HepG2 (cell line): Measurements from ENCODE around the gene MRPS34. TPM values are rescaled to one million over a fixed set of nuclear protein-coding genes. Genes with fewer than 3 reads are reported as not detected.

ENCODE experiments used
- ATAC-seq: fragments of 200-7000 bp; cut with Tn5 transposase; 3 replicates; pipeline ENCODE4 v1.9.1; 2020; ENCODE audit warnings: mild to moderate bottlenecking, moderate library complexity
- BruUV-seq: library from RNA; stranded (reverse); fragments of 400-500 nt; replicated peaks from 2 replicates; lab custom pipeline; 2021; lab: Mats Ljungman, UMichigan
- CTCF ChIA-PET: fragments of 300-600 bp; formaldehyde crosslinking; extraction: SDS; loops from one replicate; lab custom pipeline; 2021; ENCODE audit warnings: low total read pairs, inconsistent platforms, low intra/inter-chr PET ratio; lab: Yijun Ruan, JAX
- POLR2A ChIA-PET: fragments of 350-600 bp; sonication (Branson Sonifier 250); formaldehyde crosslinking; loops from one replicate; lab custom pipeline; 2020; ENCODE audit warnings: antibody characterized with exemption, inconsistent platforms; lab: Yijun Ruan, JAX
- DNase-seq: peaks from one replicate; pipeline ENCODE4 v3.0.0-alpha.2; 2015; ENCODE audit warnings: low spot score
- FAIRE-seq: peaks from 3 replicates; lab custom pipeline; 2011; peaks lifted over from hg19 to GRCh38; lab: Jason Lieb, UNC
- H2AFZ ChIP-seq: one replicate; pipeline ENCODE4 v1.6.1; 2011; ENCODE audit warnings: low read length, inconsistent platforms
- H3K27ac ChIP-seq: fragments of 300-600 bp; 3 replicates; pipeline ENCODE4 v1.8.0; 2011; ENCODE audit warnings: mixed run types, mild to moderate bottlenecking, mixed read lengths, low read length, inconsistent platforms; ENCODE audit not compliant: insufficient read depth; ENCODE audit errors: extremely low read length
- H3K27me3 ChIP-seq, 2 experiments: fragments of 200-600 bp in 1 of 2; 2 replicates in 1 of 2; 3 replicates in 1 of 2; pipeline versions ENCODE4 v1.6.0 to v1.8.0; 2011; ENCODE audit warnings: low read length in 2 of 2, mild to moderate bottlenecking in 2 of 2, moderate library complexity in 2 of 2, inconsistent platforms in 1 of 2; ENCODE audit not compliant: insufficient read depth in 2 of 2, control insufficient read depth in 1 of 2
- H3K36me3 ChIP-seq, 2 experiments: fragments of 200-600 bp in 1 of 2; replicated peaks in 1 of 2; 2 replicates in 1 of 2; 3 replicates in 1 of 2; pipeline versions ENCODE4 v1.5.1 to v1.8.0; 2011; ENCODE audit warnings: low read length in 2 of 2, inconsistent platforms in 1 of 2; ENCODE audit not compliant: insufficient read depth in 2 of 2, control insufficient read depth in 1 of 2
- H3K4me1 ChIP-seq: 2 replicates; pipeline ENCODE4 v1.5.1; 2012; ENCODE audit warnings: low read length, inconsistent platforms; ENCODE audit not compliant: insufficient read depth
- H3K4me2 ChIP-seq: 2 replicates; pipeline ENCODE4 v1.6.0; 2011; ENCODE audit warnings: low read depth, low read length, inconsistent platforms
- H3K4me3 ChIP-seq, 3 experiments: fragments of 200-600 bp in 1 of 3; sonication (generic), shearing (Covaris generic) in 1 of 3; replicated peaks in 1 of 3; 2 replicates each; pipeline ENCODE4 v1.5.1; 2011 to 2016; ENCODE audit warnings: low read length in 3 of 3, inconsistent platforms in 2 of 3, low read depth in 2 of 3, mild to moderate bottlenecking in 2 of 3, control low read depth in 1 of 3, mixed read lengths in 1 of 3; ENCODE audit not compliant: insufficient read depth in 1 of 3
- H3K79me2 ChIP-seq: one replicate; pipeline ENCODE4 v1.6.1; 2011; ENCODE audit warnings: low read length, inconsistent platforms; ENCODE audit not compliant: insufficient read depth
- H3K9ac ChIP-seq: 2 replicates; pipeline ENCODE4 v1.6.0; 2011; ENCODE audit warnings: mild to moderate bottlenecking, low read depth, low read length, inconsistent platforms; ENCODE audit not compliant: insufficient read depth
- H3K9me3 ChIP-seq: 2 replicates; pipeline ENCODE4 v1.5.1; 2012; ENCODE audit warnings: mild to moderate bottlenecking, low read length
- H4K20me1 ChIP-seq: 2 replicates; pipeline ENCODE4 v1.6.0; 2011; ENCODE audit warnings: inconsistent platforms, mild to moderate bottlenecking, low read length, moderate library complexity; ENCODE audit not compliant: insufficient read depth
- CEBPG ChIP-seq: IDR thresholded peaks from 2 replicates; pipeline ENCODE4 v1.6.1; 2016
- CTCF ChIP-seq: sonication (generic); formaldehyde crosslinking; IDR thresholded peaks from 2 replicates; pipeline ENCODE4 v1.5.0; 2020; ENCODE audit warnings: mild to moderate bottlenecking, missing genetic modification reagents, moderate library complexity
- DPF2 ChIP-seq: sonication (generic); formaldehyde crosslinking; IDR thresholded peaks from 2 replicates; pipeline ENCODE4 v1.4.0; 2020; ENCODE audit warnings: mild to moderate bottlenecking, low read depth, missing genetic modification reagents, borderline replicate concordance
- ELF1 ChIP-seq: sonication (generic); formaldehyde crosslinking; IDR thresholded peaks from 2 replicates; pipeline ENCODE4 v1.4.0; 2020; ENCODE audit warnings: missing genetic modification reagents
- ESRRA ChIP-seq: sonication (generic); formaldehyde crosslinking; IDR thresholded peaks from 2 replicates; pipeline ENCODE4 v1.5.1; 2020; ENCODE audit warnings: mild to moderate bottlenecking, low read depth, missing genetic modification reagents
- FIP1L1 ChIP-seq: fragments of 200-400 bp; formaldehyde crosslinking; IDR thresholded peaks from 2 replicates; pipeline ENCODE4 v1.6.1; 2018; ENCODE audit warnings: low read depth, mild to moderate bottlenecking, low read length, moderate library complexity, borderline replicate concordance; ENCODE audit not compliant: insufficient read depth
- FUBP1 ChIP-seq: sonication (generic); formaldehyde crosslinking; IDR thresholded peaks from 2 replicates; pipeline ENCODE4 v1.5.1; 2020; ENCODE audit warnings: missing genetic modification reagents, mild to moderate bottlenecking, borderline replicate concordance
- JDP2 ChIP-seq: sonication (generic); formaldehyde crosslinking; IDR thresholded peaks from 2 replicates; pipeline ENCODE4 v1.8.1; 2022; ENCODE audit warnings: missing genetic modification reagents, borderline replicate concordance
- MAF1 ChIP-seq: sonication (generic); formaldehyde crosslinking; IDR thresholded peaks from 2 replicates; pipeline ENCODE4 v1.5.0; 2020; ENCODE audit warnings: missing genetic modification reagents, borderline replicate concordance
- MAZ ChIP-seq, 2 experiments: sonication (generic) in 1 of 2; formaldehyde crosslinking in 1 of 2; IDR thresholded peaks; 2 replicates each; pipeline versions ENCODE4 v1.5.0 to v1.6.1; 2012 to 2020; ENCODE audit warnings: low read depth in 2 of 2, mild to moderate bottlenecking in 2 of 2, borderline replicate concordance in 1 of 2, improper control_type of control experiment in 1 of 2, low read length in 1 of 2, missing genetic modification reagents in 1 of 2, moderate library complexity in 1 of 2
- MED13 ChIP-seq: sonication (generic); formaldehyde crosslinking; IDR thresholded peaks from 2 replicates; pipeline ENCODE4 v1.5.0; 2020; ENCODE audit warnings: missing genetic modification reagents
- PHF21A ChIP-seq: sonication (generic); formaldehyde crosslinking; IDR thresholded peaks from 2 replicates; pipeline ENCODE4 v1.5.0; 2020; ENCODE audit warnings: mild to moderate bottlenecking, missing genetic modification reagents
- SIN3A ChIP-seq: IDR thresholded peaks from 2 replicates; pipeline ENCODE4 v1.6.1; 2011; ENCODE audit warnings: low read depth, mild to moderate bottlenecking, control low read depth, low read length, borderline replicate concordance
- U2AF1 ChIP-seq: fragments of 200-400 bp; formaldehyde crosslinking; optimal IDR thresholded peaks from 2 replicates; pipeline ENCODE3; 2017; ENCODE audit warnings: mild to moderate bottlenecking, low read depth, low read length
- ZNF207 ChIP-seq: fragments of 450-650 bp; IDR thresholded peaks from 2 replicates; pipeline ENCODE4 v1.6.1; 2016; ENCODE audit warnings: antibody characterized with exemption, borderline replicate concordance
- ZNF331 ChIP-seq: sonication (generic); formaldehyde crosslinking; IDR thresholded peaks from 2 replicates; pipeline ENCODE4 v1.4.0; 2020; ENCODE audit warnings: missing genetic modification reagents
- ZNF567 ChIP-seq: sonication (generic); formaldehyde crosslinking; IDR thresholded peaks from 2 replicates; pipeline ENCODE4 v1.8.1; 2023; ENCODE audit warnings: mild to moderate bottlenecking, missing genetic modification reagents, borderline replicate concordance
- WGBS: methylation state at CpG from one replicate; pipeline ENCODE4 v1.1.6; 2017; ENCODE audit warnings: low lambda C conversion rate; 5-methylcytosine and 5-hydroxymethylcytosine counted together
- in situ Hi-C: cut with HindIII; loops from 2 replicates; pipeline ENCODE4 v1.10.0; 2017; ENCODE audit warnings: low pct_unique_long_range_greater_than_20kb; ENCODE audit not compliant: extremely low pct_ligation_motif_present
- intact Hi-C: fragments of 100-400 bp; cut with micrococcal nuclease; formaldehyde crosslinking; loops from one replicate; pipeline ENCODE4 v1.10.0; 2022; ENCODE audit not compliant: unreplicated experiment
- polyA plus RNA-seq, 8 experiments: library from polyadenylated mRNA; depleted of rRNA in 3 of 8; stranded (reverse) in 7 of 8; unstranded in 1 of 8; fragments of >200 nt; fragmentation: Illumina TruSeq in 4 of 8; extraction: Trizol in 4 of 8; gene quantifications; 2 replicates each; pipeline versions ENCODE4 v1.2.1 to v1.2.3, GENCODE V29; 2011 to 2016; ENCODE audit warnings: low read depth in 4 of 8, missing spikeins in 1 of 8, mixed read lengths in 1 of 8; ENCODE audit not compliant: insufficient read depth in 1 of 8
- total RNA-seq, 5 experiments: library from RNA; depleted of rRNA; stranded (reverse); fragments of >200 nt; fragmentation: Illumina TruSeq; extraction: Trizol; gene quantifications; 2 replicates each; pipeline ENCODE4 v1.2.3, GENCODE V29; 2016; ENCODE audit warnings: low read depth in 1 of 5
- TF ChIP-seq, protein P1 (sequence below): sonication (generic); formaldehyde crosslinking; IDR thresholded peaks from 2 replicates; pipeline ENCODE4 v1.8.1; 2023; ENCODE audit warnings: mild to moderate bottlenecking, inconsistent platforms, moderate library complexity, missing genetic modification reagents, borderline replicate concordance

MRPS34 gene
- total and polyA plus RNA-seq, 2 of the 13 experiments (the other 11 are each of a cell fraction or from before 2014, with no cell fraction given) = 63.5 to 131 TPM

GRCh38 chr16:1731603-1732002 is 41.3 kb downstream of the MRPS34 start:
- Histone ChIP-seq H3K4me1 (no peaks in the 10 kb centered on the region), H3K79me2 (no peaks in the 10 kb centered on the region), H3K4me2 (no peak overlapping the region), H3K27me3 (no peaks in the 10 kb centered on the region; a peak in 1 of 5 replicates), H3K9ac (no peak overlapping the region), H3K9me3 (peaks cover 11% of the 10 kb centered on the region), H3K36me3 (peaks cover 29 to 51% of the 10 kb centered on the region in 2 experiments; a peak in 4 of 5 replicates), H4K20me1 (no peaks in the 10 kb centered on the region), H2AFZ (no peak overlapping the region), H3K27ac (no peak overlapping the region), H3K4me3 (no peak overlapping the region)
- CTCF ChIA-PET = no interaction called here
- POLR2A ChIA-PET = no interaction called here
- intact Hi-C loops = no loop called here
- BruUV-seq = no TSS peak
- no peak for TF ChIP-seq ESRRA (CRISPR knock-in tag)
- TF ChIP-seq, protein P1, sequence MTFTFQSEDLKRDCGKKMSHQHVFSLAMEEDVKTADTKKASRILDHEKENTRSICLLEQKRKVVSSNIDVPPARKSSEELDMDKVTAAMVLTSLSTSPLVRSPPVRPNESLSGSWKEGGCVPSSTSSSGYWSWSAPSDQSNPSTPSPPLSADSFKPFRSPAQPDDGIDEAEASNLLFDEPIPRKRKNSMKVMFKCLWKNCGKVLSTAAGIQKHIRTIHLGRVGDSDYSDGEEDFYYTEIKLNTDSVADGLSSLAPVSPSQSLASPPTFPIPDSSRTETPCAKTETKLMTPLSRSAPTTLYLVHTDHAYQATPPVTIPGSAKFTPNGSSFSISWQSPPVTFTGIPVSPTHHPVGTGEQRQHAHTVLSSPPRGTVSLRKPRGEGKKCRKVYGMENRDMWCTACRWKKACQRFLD (CRISPR knock-in tag) = no peak
- no peak for TF ChIP-seq ZNF567 (CRISPR knock-in tag)
- TF ChIP-seq CTCF = no peak
- TF ChIP-seq FIP1L1 = no peak
- TF ChIP-seq CEBPG (CRISPR knock-in tag) = no peak
- TF ChIP-seq MED13 (CRISPR knock-in tag) = no peak
- no peak for TF ChIP-seq DPF2 (CRISPR knock-in tag)
- no peak for TF ChIP-seq ELF1 (CRISPR knock-in tag)
- no peak for TF ChIP-seq U2AF1
- no peak for TF ChIP-seq MAF1 (CRISPR knock-in tag)
- TF ChIP-seq MAZ (IDR thresholded peaks at IDR 0.05; ENCODE audit: borderline replicate concordance, low read depth, low read length) = no peak
- no peak for TF ChIP-seq MAZ (CRISPR knock-in tag; IDR thresholded peaks at IDR 0.05; ENCODE audit: low read depth)
- no peak for TF ChIP-seq JDP2 (CRISPR knock-in tag)
- no peak for TF ChIP-seq ZNF331 (CRISPR knock-in tag)
- TF ChIP-seq PHF21A (CRISPR knock-in tag) = no peak
- TF ChIP-seq FUBP1 (CRISPR knock-in tag) = no peak
- no peak for TF ChIP-seq SIN3A
- no peak for TF ChIP-seq ZNF207
- in situ Hi-C loops = no loop called here
- 97% methylated on average over 5 of the region's 7 CpGs for WGBS
- no peak for DNase-seq
- no peak for ATAC-seq
- no peak for FAIRE-seq
